ENCODE results near the gene POLR2H.

Gene POLR2H

GRCh38 chr3:184325715-184326369 lies 35.7 kb upstream of the POLR2H start:
- H3K27me3 ChIP-seq (ENCODE audit: insufficient read depth, low read length): no peaks in the 10 kb centered on the region
- H3K4me1 ChIP-seq (ENCODE audit: insufficient read depth, low read length): no peaks in the 10 kb centered on the region
- H3K9me3 ChIP-seq (ENCODE audit: low read length): no peaks in the 10 kb centered on the region
- no peak overlapping the region for H3K4me3 ChIP-seq (ENCODE audit: low read length)
- peaks cover 90% of the 10 kb centered on the region for H3K36me3 ChIP-seq (ENCODE audit: insufficient read depth, low read length)
- H2AFZ ChIP-seq (ENCODE audit: low read depth, low read length): no peak overlapping the region

DNA sequence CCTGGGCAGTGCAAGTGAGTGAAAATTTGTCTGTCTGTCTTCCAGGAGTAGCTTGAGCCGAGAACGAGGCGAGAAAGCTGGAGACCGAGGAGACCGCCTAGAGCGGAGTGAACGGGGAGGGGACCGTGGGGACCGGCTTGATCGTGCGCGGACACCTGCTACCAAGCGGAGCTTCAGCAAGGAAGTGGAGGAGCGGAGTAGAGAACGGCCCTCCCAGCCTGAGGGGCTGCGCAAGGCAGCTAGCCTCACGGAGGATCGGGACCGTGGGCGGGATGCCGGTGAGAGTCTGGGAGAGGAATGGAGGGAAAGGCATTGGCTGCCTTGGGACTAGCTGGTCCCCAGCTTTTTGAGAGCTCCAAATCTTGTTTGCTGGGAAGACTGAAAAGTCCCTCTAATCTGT lies 34.3 kb upstream of the POLR2H start:
- H3K27me3 ChIP-seq (ENCODE audit: insufficient read depth, low read length): no peaks in the 10 kb centered on the region

DNA sequence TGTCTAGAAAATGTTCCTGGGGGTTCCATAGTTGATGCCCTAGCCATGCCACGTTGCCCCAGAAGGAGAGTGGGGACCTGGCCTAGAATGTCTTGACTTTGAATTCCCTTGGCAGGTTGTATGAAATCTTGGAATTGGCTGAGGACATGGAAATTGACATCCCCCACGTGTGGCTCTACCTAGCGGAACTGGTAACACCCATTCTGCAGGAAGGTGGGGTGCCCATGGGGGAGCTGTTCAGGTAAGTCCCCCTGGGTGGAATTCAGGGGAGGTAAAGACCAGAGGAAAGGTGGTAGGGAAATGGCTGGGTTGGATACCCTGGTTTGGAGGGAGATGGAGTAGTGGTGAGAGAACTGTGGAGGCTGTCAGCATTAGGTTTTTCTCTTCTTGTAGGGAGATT lies 33.0 kb upstream of the POLR2H start:
- peaks cover 89% of the 10 kb centered on the region for H3K36me3 ChIP-seq (ENCODE audit: insufficient read depth, low read length)
- no peak overlapping the region for H3K4me3 ChIP-seq (ENCODE audit: low read length)
- H3K9me3 ChIP-seq (ENCODE audit: low read length): no peaks in the 10 kb centered on the region
- H2AFZ ChIP-seq (ENCODE audit: low read depth, low read length): no peak overlapping the region
- no peaks in the 10 kb centered on the region for H3K27me3 ChIP-seq (ENCODE audit: insufficient read depth, low read length)
- no peaks in the 10 kb centered on the region for H3K4me1 ChIP-seq (ENCODE audit: insufficient read depth, low read length)

More for the DNA sequence above, 34.3 kb upstream of the POLR2H start:
- H3K36me3 ChIP-seq (ENCODE audit: insufficient read depth, low read length): peaks cover 90% of the 10 kb centered on the region
- no peaks in the 10 kb centered on the region for H3K9me3 ChIP-seq (ENCODE audit: low read length)
- H3K4me3 ChIP-seq (ENCODE audit: low read length): no peak overlapping the region
- H3K4me1 ChIP-seq (ENCODE audit: insufficient read depth, low read length): no peaks in the 10 kb centered on the region
- H2AFZ ChIP-seq (ENCODE audit: low read depth, low read length): no peak overlapping the region

GRCh38 chr3:184332370-184333090 lies 29.0 kb upstream of the POLR2H start:
- H3K36me3 ChIP-seq (ENCODE audit: insufficient read depth, low read length): peaks cover 64% of the 10 kb centered on the region

GRCh38 chr3:184333190-184333589 lies 28.3 kb upstream of the POLR2H start:
- H2AFZ ChIP-seq (ENCODE audit: low read depth, low read length): no peak overlapping the region
- no peak overlapping the region for H3K4me3 ChIP-seq (ENCODE audit: low read length)
- H3K4me1 ChIP-seq (ENCODE audit: insufficient read depth, low read length): peaks cover 20% of the 10 kb centered on the region
- H3K36me3 ChIP-seq (ENCODE audit: insufficient read depth, low read length): peaks cover 58% of the 10 kb centered on the region
- H3K9me3 ChIP-seq (ENCODE audit: low read length): no peaks in the 10 kb centered on the region
- no peaks in the 10 kb centered on the region for H3K27me3 ChIP-seq (ENCODE audit: insufficient read depth, low read length)

More at GRCh38 chr3:184332370-184333090, 29.0 kb upstream of the POLR2H start:
- Histone ChIP-seq H3K9me3 (ENCODE audit: low read length) (no peaks in the 10 kb centered on the region), H2AFZ (ENCODE audit: low read depth, low read length) (no peak overlapping the region), H3K27me3 (ENCODE audit: insufficient read depth, low read length) (no peaks in the 10 kb centered on the region), H3K4me3 (ENCODE audit: low read length) (no peak overlapping the region), H3K4me1 (ENCODE audit: insufficient read depth, low read length) (peaks cover 14% of the 10 kb centered on the region)

GRCh38 chr3:184333700-184334099 lies 27.8 kb upstream of the POLR2H start:
- Histone ChIP-seq H3K36me3 (ENCODE audit: insufficient read depth, low read length) (peaks cover 53% of the 10 kb centered on the region), H3K27me3 (ENCODE audit: insufficient read depth, low read length) (no peaks in the 10 kb centered on the region), H3K9me3 (ENCODE audit: low read length) (no peaks in the 10 kb centered on the region), H3K4me3 (ENCODE audit: low read length) (no peak overlapping the region), H3K4me1 (ENCODE audit: insufficient read depth, low read length) (peaks cover 23% of the 10 kb centered on the region), H2AFZ (ENCODE audit: low read depth, low read length) (no peak overlapping the region)

DNA sequence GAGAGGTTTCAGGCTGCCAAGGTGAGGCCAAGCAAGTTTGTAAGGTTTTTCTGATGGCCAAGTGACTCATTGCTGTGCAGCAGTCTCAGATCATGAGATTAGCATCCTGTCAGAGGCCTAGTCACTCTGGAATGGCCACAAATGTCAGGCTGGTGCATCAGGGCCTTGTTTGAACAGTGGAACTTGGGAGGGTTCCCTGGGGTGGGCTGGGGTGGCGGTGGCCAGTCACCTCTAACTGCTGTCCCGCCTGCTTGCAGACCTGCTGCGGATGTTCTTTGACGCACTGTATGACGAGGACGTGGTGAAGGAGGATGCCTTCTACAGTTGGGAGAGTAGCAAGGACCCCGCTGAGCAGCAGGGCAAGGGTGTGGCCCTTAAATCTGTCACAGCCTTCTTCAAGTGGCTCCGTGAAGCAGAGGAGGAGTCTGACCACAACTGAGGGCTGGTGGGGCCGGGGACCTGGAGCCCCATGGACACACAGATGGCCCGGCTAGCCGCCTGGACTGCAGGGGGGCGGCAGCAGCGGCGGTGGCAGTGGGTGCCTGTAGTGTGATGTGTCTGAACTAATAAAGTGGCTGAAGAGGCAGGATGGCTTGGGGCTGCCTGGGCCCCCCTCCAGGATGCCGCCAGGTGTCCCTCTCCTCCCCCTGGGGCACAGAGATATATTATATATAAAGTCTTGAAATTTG lies 26.9 kb upstream of the POLR2H start:
- Histone ChIP-seq H3K27me3 (ENCODE audit: insufficient read depth, low read length) (no peaks in the 10 kb centered on the region), H3K4me3 (ENCODE audit: low read length) (no peak overlapping the region), H2AFZ (ENCODE audit: low read depth, low read length) (no peak overlapping the region), H3K4me1 (ENCODE audit: insufficient read depth, low read length) (peaks cover 31% of the 10 kb centered on the region), H3K36me3 (ENCODE audit: insufficient read depth, low read length) (peaks cover 46% of the 10 kb centered on the region), H3K9me3 (ENCODE audit: low read length) (no peaks in the 10 kb centered on the region)

GRCh38 chr3:184335291-184335660 lies 26.2 kb upstream of the POLR2H start:
- H3K36me3 ChIP-seq (ENCODE audit: insufficient read depth, low read length): peaks cover 42% of the 10 kb centered on the region

DNA sequence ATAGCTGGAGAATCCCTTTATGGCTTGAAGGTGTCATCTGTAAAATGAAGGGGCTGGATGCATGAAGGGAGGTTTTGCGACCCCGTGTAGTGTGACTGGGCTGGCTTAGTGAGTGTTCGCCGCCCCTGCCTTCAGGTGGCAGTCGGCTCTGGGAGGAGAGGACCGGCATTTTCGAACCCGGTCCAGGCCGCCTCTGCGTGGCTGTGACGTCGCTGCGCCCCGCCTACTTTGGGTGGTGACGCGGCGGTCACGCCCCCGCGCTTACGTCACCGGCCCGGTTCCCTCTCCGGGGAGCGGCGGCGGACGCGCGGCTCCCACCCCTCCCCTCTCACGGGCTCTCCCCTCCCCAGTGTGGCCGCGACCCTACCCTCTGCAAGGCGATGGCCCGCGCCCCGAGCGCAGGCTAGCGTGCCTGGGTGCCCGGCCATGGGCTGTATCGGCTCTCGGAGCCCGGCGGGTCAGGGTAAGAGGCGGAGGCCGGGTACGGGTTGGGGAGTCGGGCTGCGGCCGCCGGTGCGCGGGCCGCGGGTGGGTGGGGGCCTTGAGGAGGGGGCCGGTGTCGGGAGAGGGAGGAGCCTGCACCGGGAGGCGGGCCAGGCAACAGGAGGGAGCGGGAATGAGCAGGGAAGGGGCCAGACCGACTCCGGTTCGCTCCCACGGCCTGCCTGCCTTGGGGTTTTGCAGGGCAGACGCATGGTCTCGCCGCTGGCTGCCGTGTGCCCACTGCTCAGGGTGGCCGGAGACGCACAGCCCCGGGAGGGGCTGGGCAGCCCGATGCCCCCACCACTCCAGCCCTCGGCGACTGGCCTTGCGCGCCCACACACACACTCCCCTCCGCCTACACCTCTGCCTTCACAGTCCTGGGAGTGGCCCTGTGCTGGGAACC lies 25.6 kb upstream of the POLR2H start:
- no peaks in the 10 kb centered on the region for H3K27me3 ChIP-seq (ENCODE audit: insufficient read depth, low read length)
- H3K36me3 ChIP-seq (ENCODE audit: insufficient read depth, low read length): peaks cover 39% of the 10 kb centered on the region
- peak overlapping the region; percentile 63 for H3K4me3 ChIP-seq (ENCODE audit: low read length)
- peaks cover 33% of the 10 kb centered on the region for H3K4me1 ChIP-seq (ENCODE audit: insufficient read depth, low read length)
- H2AFZ ChIP-seq (ENCODE audit: low read depth, low read length): no peak overlapping the region
- H3K9me3 ChIP-seq (ENCODE audit: low read length): no peaks in the 10 kb centered on the region

More at GRCh38 chr3:184335291-184335660, 26.2 kb upstream of the POLR2H start:
- H2AFZ ChIP-seq (ENCODE audit: low read depth, low read length): no peak overlapping the region
- H3K4me1 ChIP-seq (ENCODE audit: insufficient read depth, low read length): peaks cover 33% of the 10 kb centered on the region
- no peaks in the 10 kb centered on the region for H3K9me3 ChIP-seq (ENCODE audit: low read length)
- no peaks in the 10 kb centered on the region for H3K27me3 ChIP-seq (ENCODE audit: insufficient read depth, low read length)
- H3K4me3 ChIP-seq (ENCODE audit: low read length): peak overlapping the region; percentile 63

DNA sequence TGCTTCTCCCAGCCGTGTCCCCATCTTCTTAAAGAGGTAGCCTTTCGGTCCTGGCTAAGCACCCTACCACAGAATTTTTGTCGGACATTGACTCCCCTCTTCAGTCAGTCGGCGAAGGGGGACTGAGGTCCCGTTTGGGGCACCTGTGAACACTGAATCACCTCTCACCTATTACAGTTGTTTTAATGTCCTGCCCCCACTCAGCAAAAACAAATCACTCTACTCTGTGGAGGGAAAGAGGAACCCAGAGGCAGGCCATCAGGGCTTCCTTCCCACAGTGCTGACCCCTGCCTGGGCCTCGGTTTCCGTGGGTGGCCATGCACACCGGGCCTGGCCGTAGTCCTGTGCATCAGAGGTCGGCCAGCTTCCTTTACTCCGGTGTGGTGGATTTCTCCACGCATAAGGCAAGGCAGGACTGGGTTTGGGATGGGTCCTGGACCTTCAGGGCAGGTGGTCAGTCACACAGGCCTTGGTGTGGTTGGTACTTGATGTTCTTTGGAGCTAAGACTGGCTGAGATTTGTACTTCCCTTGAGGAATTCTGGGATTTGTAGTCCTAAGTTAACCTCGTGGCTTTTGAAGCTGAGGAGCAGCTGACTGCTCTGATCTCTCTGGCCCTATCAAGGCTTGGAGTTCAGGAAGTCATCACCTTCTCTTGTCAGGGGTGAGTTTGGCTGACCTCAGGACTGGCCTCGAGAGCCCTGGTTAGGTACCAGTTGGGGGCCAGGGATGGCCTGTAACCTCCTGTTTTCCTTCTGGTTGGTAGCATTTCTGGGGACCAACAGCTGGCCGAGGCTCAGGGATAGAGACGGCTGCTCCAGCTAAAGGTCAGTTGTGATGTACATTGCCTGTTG lies 24.7 kb upstream of the POLR2H start:
- H3K9me3 ChIP-seq (ENCODE audit: low read length): no peaks in the 10 kb centered on the region
- H3K4me3 ChIP-seq (ENCODE audit: low read length): peak overlapping the region; percentile 63
- no peak overlapping the region for H2AFZ ChIP-seq (ENCODE audit: low read depth, low read length)
- peaks cover 33% of the 10 kb centered on the region for H3K4me1 ChIP-seq (ENCODE audit: insufficient read depth, low read length)
- H3K27me3 ChIP-seq (ENCODE audit: insufficient read depth, low read length): no peaks in the 10 kb centered on the region
- peaks cover 33% of the 10 kb centered on the region for H3K36me3 ChIP-seq (ENCODE audit: insufficient read depth, low read length)

- Histone ChIP-seq H3K36me3 (ENCODE audit: insufficient read depth, low read length) (peaks cover 29% of the 10 kb centered on the region), H3K4me1 (ENCODE audit: insufficient read depth, low read length) (peaks cover 33% of the 10 kb centered on the region), H3K4me3 (ENCODE audit: low read length) (peak within 1 kb of the TSS; percentile 63), H2AFZ (ENCODE audit: low read depth, low read length) (no peak within 1 kb of the TSS), H3K9me3 (ENCODE audit: low read length) (no peaks in the 10 kb centered on the region), H3K27me3 (ENCODE audit: insufficient read depth, low read length) (no peaks in the 10 kb centered on the region)
These were observed 24.2 kb upstream of the POLR2H start, which contains the start of gene FAM131A for GRCh38 chr3:184337399-184337714. Gene FAM131A (plus strand): TSS chr3:184337600. CDS start chr3:184337631, 31 bp downstream.

GRCh38 chr3:184337981-184338380 lies 23.5 kb upstream of the POLR2H start:
- H3K36me3 ChIP-seq (ENCODE audit: insufficient read depth, low read length): peaks cover 28% of the 10 kb centered on the region
- no peaks in the 10 kb centered on the region for H3K27me3 ChIP-seq (ENCODE audit: insufficient read depth, low read length)
- H3K9me3 ChIP-seq (ENCODE audit: low read length): no peaks in the 10 kb centered on the region
- H3K4me3 ChIP-seq (ENCODE audit: low read length): peak overlapping the region; percentile 10
- no peak overlapping the region for H2AFZ ChIP-seq (ENCODE audit: low read depth, low read length)
- peaks cover 33% of the 10 kb centered on the region for H3K4me1 ChIP-seq (ENCODE audit: insufficient read depth, low read length)
